ENCODE data around the gene TEAD3.
"Not testable (repeated sequence)": the region's sequence is repeated elsewhere in the genome, so short reads cannot be mapped to it uniquely, and the experiment has no call there.

Gene TEAD3

GRCh38 chr6:35438378-35439065 lies 58.4 kb downstream of the TEAD3 start:
- not testable (repeated sequence) for H3K36me3 ChIP-seq (ENCODE audit: insufficient read depth, low read length); H3K9me3 ChIP-seq (ENCODE audit: low read length); H3K4me3 ChIP-seq (ENCODE audit: low read length); H2AFZ ChIP-seq (ENCODE audit: low read depth, low read length); H3K4me1 ChIP-seq (ENCODE audit: insufficient read depth, low read length); H3K27me3 ChIP-seq (ENCODE audit: insufficient read depth, low read length)

GRCh38 chr6:35436071-35436857 lies 60.6 kb downstream of the TEAD3 start:
- H3K4me1 ChIP-seq (ENCODE audit: insufficient read depth, low read length) = no peaks in the 10 kb centered on the region
- no peak overlapping the region for H3K4me3 ChIP-seq (ENCODE audit: low read length)
- H3K9me3 ChIP-seq (ENCODE audit: low read length) = no peaks in the 10 kb centered on the region
- no peaks in the 10 kb centered on the region for H3K27me3 ChIP-seq (ENCODE audit: insufficient read depth, low read length)
- no peaks in the 10 kb centered on the region for H3K36me3 ChIP-seq (ENCODE audit: insufficient read depth, low read length)
- H2AFZ ChIP-seq (ENCODE audit: low read depth, low read length) = no peak overlapping the region

GRCh38 chr6:35435074-35435837 lies 61.6 kb downstream of the TEAD3 start:
- Histone ChIP-seq H3K36me3 (ENCODE audit: insufficient read depth, low read length) (no peaks in the 10 kb centered on the region), H3K4me3 (ENCODE audit: low read length) (no peak overlapping the region), H3K4me1 (ENCODE audit: insufficient read depth, low read length) (no peaks in the 10 kb centered on the region), H3K9me3 (ENCODE audit: low read length) (no peaks in the 10 kb centered on the region), H3K27me3 (ENCODE audit: insufficient read depth, low read length) (no peaks in the 10 kb centered on the region), H2AFZ (ENCODE audit: low read depth, low read length) (no peak overlapping the region)

- H3K9me3 ChIP-seq (ENCODE audit: low read length); H3K4me1 ChIP-seq (ENCODE audit: insufficient read depth, low read length); H3K36me3 ChIP-seq (ENCODE audit: insufficient read depth, low read length); H2AFZ ChIP-seq (ENCODE audit: low read depth, low read length); H3K4me3 ChIP-seq (ENCODE audit: low read length); H3K27me3 ChIP-seq (ENCODE audit: insufficient read depth, low read length): not testable (repeated sequence)
These were observed 64.2 kb downstream of the TEAD3 start for GRCh38 chr6:35432702-35433101.

GRCh38 chr6:35432291-35432690 lies 64.6 kb downstream of the TEAD3 start:
- no peak overlapping the region for H3K4me3 ChIP-seq (ENCODE audit: low read length)
- no peaks in the 10 kb centered on the region for H3K4me1 ChIP-seq (ENCODE audit: insufficient read depth, low read length)
- H3K27me3 ChIP-seq (ENCODE audit: insufficient read depth, low read length) = no peaks in the 10 kb centered on the region
- no peak overlapping the region for H2AFZ ChIP-seq (ENCODE audit: low read depth, low read length)
- H3K36me3 ChIP-seq (ENCODE audit: insufficient read depth, low read length) = no peaks in the 10 kb centered on the region
- H3K9me3 ChIP-seq (ENCODE audit: low read length) = peaks cover 8% of the 10 kb centered on the region

- peaks cover 8% of the 10 kb centered on the region for H3K9me3 ChIP-seq (ENCODE audit: low read length)
- H3K4me3 ChIP-seq (ENCODE audit: low read length) = no peak overlapping the region
- H3K27me3 ChIP-seq (ENCODE audit: insufficient read depth, low read length) = no peaks in the 10 kb centered on the region
- peaks cover 6% of the 10 kb centered on the region for H3K36me3 ChIP-seq (ENCODE audit: insufficient read depth, low read length)
- H2AFZ ChIP-seq (ENCODE audit: low read depth, low read length) = no peak overlapping the region
- peaks cover 6% of the 10 kb centered on the region for H3K4me1 ChIP-seq (ENCODE audit: insufficient read depth, low read length)
These were observed 67.4 kb downstream of the TEAD3 start for GRCh38 chr6:35429463-35429862.

GRCh38 chr6:35428421-35429149 lies 68.3 kb downstream of the TEAD3 start:
- Histone ChIP-seq H3K4me3 (ENCODE audit: low read length) (no peak overlapping the region), H3K36me3 (ENCODE audit: insufficient read depth, low read length) (peaks cover 10% of the 10 kb centered on the region), H3K4me1 (ENCODE audit: insufficient read depth, low read length) (peaks cover 6% of the 10 kb centered on the region), H2AFZ (ENCODE audit: low read depth, low read length) (no peak overlapping the region), H3K9me3 (ENCODE audit: low read length) (peaks cover 8% of the 10 kb centered on the region), H3K27me3 (ENCODE audit: insufficient read depth, low read length) (no peaks in the 10 kb centered on the region)

GRCh38 chr6:35427851-35428321 lies 69.0 kb downstream of the TEAD3 start:
- Histone ChIP-seq H3K9me3 (ENCODE audit: low read length) (peaks cover 8% of the 10 kb centered on the region), H3K27me3 (ENCODE audit: insufficient read depth, low read length) (no peaks in the 10 kb centered on the region), H3K4me1 (ENCODE audit: insufficient read depth, low read length) (peaks cover 6% of the 10 kb centered on the region), H3K36me3 (ENCODE audit: insufficient read depth, low read length) (peaks cover 10% of the 10 kb centered on the region), H2AFZ (ENCODE audit: low read depth, low read length) (no peak overlapping the region), H3K4me3 (ENCODE audit: low read length) (no peak overlapping the region)

- peaks cover 6% of the 10 kb centered on the region for H3K4me1 ChIP-seq (ENCODE audit: insufficient read depth, low read length)
- no peaks in the 10 kb centered on the region for H3K27me3 ChIP-seq (ENCODE audit: insufficient read depth, low read length)
- H2AFZ ChIP-seq (ENCODE audit: low read depth, low read length) = no peak overlapping the region
These were observed 69.4 kb downstream of the TEAD3 start for GRCh38 chr6:35427435-35427834.

GRCh38 chr6:35426074-35426473 lies 70.8 kb downstream of the TEAD3 start:
- peaks cover 8% of the 10 kb centered on the region for H3K9me3 ChIP-seq (ENCODE audit: low read length)
- no peak overlapping the region for H2AFZ ChIP-seq (ENCODE audit: low read depth, low read length)
- no peak overlapping the region for H3K4me3 ChIP-seq (ENCODE audit: low read length)
- no peaks in the 10 kb centered on the region for H3K27me3 ChIP-seq (ENCODE audit: insufficient read depth, low read length)
- H3K4me1 ChIP-seq (ENCODE audit: insufficient read depth, low read length) = peaks cover 6% of the 10 kb centered on the region
- H3K36me3 ChIP-seq (ENCODE audit: insufficient read depth, low read length) = peaks cover 15% of the 10 kb centered on the region

More at GRCh38 chr6:35427435-35427834, 69.4 kb downstream of the TEAD3 start:
- Histone ChIP-seq H3K9me3 (ENCODE audit: low read length) (peaks cover 8% of the 10 kb centered on the region), H3K36me3 (ENCODE audit: insufficient read depth, low read length) (peaks cover 10% of the 10 kb centered on the region), H3K4me3 (ENCODE audit: low read length) (no peak overlapping the region)

GRCh38 chr6:35425284-35425683 lies 71.6 kb downstream of the TEAD3 start:
- H3K4me1 ChIP-seq (ENCODE audit: insufficient read depth, low read length) = peaks cover 6% of the 10 kb centered on the region
- H3K27me3 ChIP-seq (ENCODE audit: insufficient read depth, low read length) = no peaks in the 10 kb centered on the region
- no peak overlapping the region for H2AFZ ChIP-seq (ENCODE audit: low read depth, low read length)
- no peak overlapping the region for H3K4me3 ChIP-seq (ENCODE audit: low read length)
- peaks cover 8% of the 10 kb centered on the region for H3K9me3 ChIP-seq (ENCODE audit: low read length)
- peaks cover 15% of the 10 kb centered on the region for H3K36me3 ChIP-seq (ENCODE audit: insufficient read depth, low read length)
